HG02642 (cell line): ENCODE data around the gene SAMD11.

ENCODE experiments used
- ATAC-seq: cut with Tn5 transposase; IDR thresholded peaks from one replicate; pipeline ENCODE4 v1.9.1; 2021; ENCODE audit warnings: mild to moderate bottlenecking; ENCODE audit not compliant: unreplicated experiment, poor library complexity

Gene SAMD11

GRCh38 chr1:903721-904271, 19.9 kb upstream of the SAMD11 start:
- no peak for ATAC-seq

GRCh38 chr1:904310-904950, 19.3 kb upstream of the SAMD11 start:
- ATAC-seq: peak; percentile 60

- ATAC-seq: no peak
Measured at GRCh38 chr1:905071-905749, 18.5 kb upstream of the SAMD11 start.

- ATAC-seq: no peak
Measured at GRCh38 chr1:905811-906599, 17.7 kb upstream of the SAMD11 start.

- no peak for ATAC-seq
Measured at GRCh38 chr1:906600-907420, 16.9 kb upstream of the SAMD11 start.

GRCh38 chr1:907611-908451, 15.9 kb upstream of the SAMD11 start:
- no peak for ATAC-seq

- ATAC-seq: no peak
Measured at GRCh38 chr1:908661-909060, 15.1 kb upstream of the SAMD11 start.

GRCh38 chr1:909861-910310, 13.8 kb upstream of the SAMD11 start:
- ATAC-seq: no peak

GRCh38 chr1:910311-910880, 13.3 kb upstream of the SAMD11 start:
- no peak for ATAC-seq

- ATAC-seq: no peak
Measured at GRCh38 chr1:910881-911721, 12.6 kb upstream of the SAMD11 start.

GRCh38 chr1:911875-912739, 11.6 kb upstream of the SAMD11 start:
- no peak for ATAC-seq

GRCh38 chr1:912740-913301, 10.9 kb upstream of the SAMD11 start:
- no peak for ATAC-seq

- ATAC-seq: no peak
Measured at GRCh38 chr1:913491-914130, 10.1 kb upstream of the SAMD11 start.

- ATAC-seq: no peak
Measured at GRCh38 chr1:914131-914890, 9.4 kb upstream of the SAMD11 start.

- ATAC-seq: no peak
Measured at GRCh38 chr1:914891-915280, 8.8 kb upstream of the SAMD11 start.
